Astrocyte of the cerebellum (primary cell): Measurements from ENCODE around the gene RNPS1.

Experiments used
- DNase-seq: peaks from one replicate; pipeline ENCODE4 v3.0.0-alpha.2; 2011; ENCODE audit warnings: low read depth
- H3K4me3 ChIP-seq: 2 replicates; pipeline ENCODE4 v1.5.1; 2011; ENCODE audit warnings: mild to moderate bottlenecking, low read depth, low read length, moderate library complexity
- in situ Hi-C: cut with HindIII; loops from 2 replicates; pipeline ENCODE4 v1.10.0; 2017; ENCODE audit warnings: low sequenced_read_pairs
- TF ChIP-seq, protein P1 (sequence below): IDR thresholded peaks from 2 replicates; pipeline ENCODE4 v1.5.1; 2012; ENCODE audit warnings: low read length, low read depth, moderate library complexity, mild to moderate bottlenecking; ENCODE audit errors: missing control alignments

RNPS1 gene

DNA sequence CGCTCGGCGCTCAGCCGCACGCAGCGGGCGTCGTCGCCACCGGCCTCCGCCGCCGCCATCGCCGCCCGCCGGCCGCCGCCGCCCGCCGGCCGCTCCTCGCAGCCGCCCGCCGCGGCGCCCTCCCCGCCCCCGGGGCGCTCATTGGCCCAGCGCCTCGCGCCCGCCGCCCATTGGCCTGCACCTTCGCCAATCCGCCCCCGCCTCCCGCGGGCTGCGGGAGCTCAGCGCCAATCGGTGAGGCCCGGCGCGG, 53.3 kb downstream of the RNPS1 start, which contains the start of gene PGP:
TSS of gene PGP (minus strand) at position 122 of the 250 bp plus-strand sequence. CDS start at position 59, 63 bp downstream.
- TF ChIP-seq, protein P1, sequence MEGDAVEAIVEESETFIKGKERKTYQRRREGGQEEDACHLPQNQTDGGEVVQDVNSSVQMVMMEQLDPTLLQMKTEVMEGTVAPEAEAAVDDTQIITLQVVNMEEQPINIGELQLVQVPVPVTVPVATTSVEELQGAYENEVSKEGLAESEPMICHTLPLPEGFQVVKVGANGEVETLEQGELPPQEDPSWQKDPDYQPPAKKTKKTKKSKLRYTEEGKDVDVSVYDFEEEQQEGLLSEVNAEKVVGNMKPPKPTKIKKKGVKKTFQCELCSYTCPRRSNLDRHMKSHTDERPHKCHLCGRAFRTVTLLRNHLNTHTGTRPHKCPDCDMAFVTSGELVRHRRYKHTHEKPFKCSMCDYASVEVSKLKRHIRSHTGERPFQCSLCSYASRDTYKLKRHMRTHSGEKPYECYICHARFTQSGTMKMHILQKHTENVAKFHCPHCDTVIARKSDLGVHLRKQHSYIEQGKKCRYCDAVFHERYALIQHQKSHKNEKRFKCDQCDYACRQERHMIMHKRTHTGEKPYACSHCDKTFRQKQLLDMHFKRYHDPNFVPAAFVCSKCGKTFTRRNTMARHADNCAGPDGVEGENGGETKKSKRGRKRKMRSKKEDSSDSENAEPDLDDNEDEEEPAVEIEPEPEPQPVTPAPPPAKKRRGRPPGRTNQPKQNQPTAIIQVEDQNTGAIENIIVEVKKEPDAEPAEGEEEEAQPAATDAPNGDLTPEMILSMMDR: no peak
- H3K4me3 ChIP-seq: peak within 1 kb of the TSS; percentile 66
- in situ Hi-C loops: no loop called here
- no peak for DNase-seq

DNA sequence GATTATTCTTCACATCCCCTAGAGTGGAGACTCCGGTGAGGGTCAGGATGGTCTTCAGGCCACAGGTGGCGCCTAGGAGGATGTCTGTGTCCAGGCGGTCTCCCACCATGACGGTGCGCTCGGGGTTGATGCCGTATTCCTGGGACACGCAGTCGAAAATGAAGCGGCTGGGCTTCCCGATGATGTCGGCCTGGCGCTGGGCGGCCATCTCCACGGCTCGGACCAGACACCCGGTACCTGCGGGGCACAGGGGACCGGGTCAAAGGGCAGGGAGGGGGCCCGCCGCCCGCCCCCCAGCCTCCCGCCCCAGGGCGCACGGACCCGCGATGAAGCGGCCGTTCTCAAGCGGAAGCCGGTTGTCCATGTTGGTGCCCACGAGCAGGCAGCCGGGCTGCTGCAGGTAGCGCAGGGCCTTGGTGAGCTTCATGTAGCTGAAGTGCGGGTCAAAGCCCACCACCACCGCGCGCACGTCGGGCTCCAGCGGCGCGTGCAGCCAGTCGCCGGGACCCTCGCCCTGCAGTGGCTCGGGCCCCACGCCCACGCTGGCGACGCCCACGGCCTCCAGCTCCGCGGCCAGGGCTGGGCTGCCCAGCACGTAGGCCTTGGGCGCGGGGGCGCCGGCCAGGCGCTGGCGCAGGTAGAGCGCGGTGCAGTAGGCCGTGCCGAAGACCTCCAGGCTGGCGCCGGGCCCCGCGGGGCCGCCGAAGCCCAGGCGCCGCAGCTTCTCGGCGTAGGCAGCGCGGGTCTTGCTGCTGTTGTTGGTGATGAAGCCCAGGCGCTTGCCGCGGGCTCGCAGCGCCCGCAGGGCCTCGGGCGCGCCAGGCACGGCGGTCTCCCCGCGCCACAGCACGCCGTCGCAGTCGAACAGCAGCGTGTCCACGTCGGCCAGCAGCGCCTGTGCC, 53.9 kb downstream of the RNPS1 start:
- TF ChIP-seq, protein P1: peak; percentile 7
- no peak for DNase-seq
- H3K4me3 ChIP-seq: peak overlapping the region; percentile 54
- in situ Hi-C loops: no loop called here

DNA sequence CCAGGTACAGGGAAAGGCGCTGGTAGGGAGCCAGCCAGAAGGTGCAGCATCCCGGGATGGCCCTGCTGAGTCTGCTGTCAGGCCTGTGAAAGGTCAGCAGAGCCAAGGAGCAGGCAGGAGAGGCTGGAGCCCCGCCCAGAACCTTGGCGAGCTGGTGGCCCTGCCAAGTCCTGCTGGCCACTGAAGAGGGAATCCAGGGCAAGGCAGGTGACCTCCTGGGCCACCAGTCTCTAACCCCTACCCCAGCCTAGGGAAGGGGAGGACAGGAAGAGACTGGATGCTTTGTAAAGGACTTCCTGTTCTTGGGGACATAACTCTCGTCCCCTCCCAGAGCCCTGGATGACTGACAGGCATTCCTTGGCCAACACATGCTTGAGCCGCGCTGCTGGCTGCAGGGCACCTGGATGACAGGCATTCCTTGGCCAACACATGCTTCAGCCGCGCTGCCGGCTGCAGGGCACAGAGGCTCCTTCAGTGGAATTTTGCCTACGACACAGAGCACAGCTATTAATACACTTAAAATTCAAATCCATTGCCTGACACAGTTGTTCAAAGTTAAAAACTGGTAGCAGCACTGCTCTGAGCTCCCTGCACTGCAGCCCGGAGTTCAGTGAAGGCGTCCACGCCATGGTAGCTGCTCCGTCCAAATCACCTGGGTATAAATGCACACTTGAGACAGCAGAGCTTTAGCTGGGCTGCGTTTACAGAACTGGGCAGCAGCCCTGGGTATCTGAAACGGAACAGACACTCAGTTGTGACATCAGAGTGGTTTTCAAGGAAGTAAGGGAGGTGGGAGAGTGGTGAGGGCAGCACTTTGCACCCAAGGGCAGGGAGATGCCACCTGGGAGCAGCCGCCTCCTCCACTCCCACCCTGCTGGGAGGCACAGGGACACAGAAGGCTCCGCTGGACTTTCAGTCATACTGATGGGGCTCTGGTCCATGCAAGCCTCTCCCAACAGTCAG, 55.3 kb downstream of the RNPS1 start:
- peak overlapping the region; percentile 54 for H3K4me3 ChIP-seq
- in situ Hi-C loops: no loop called here
- TF ChIP-seq, protein P1: no peak
- no peak for DNase-seq

DNA sequence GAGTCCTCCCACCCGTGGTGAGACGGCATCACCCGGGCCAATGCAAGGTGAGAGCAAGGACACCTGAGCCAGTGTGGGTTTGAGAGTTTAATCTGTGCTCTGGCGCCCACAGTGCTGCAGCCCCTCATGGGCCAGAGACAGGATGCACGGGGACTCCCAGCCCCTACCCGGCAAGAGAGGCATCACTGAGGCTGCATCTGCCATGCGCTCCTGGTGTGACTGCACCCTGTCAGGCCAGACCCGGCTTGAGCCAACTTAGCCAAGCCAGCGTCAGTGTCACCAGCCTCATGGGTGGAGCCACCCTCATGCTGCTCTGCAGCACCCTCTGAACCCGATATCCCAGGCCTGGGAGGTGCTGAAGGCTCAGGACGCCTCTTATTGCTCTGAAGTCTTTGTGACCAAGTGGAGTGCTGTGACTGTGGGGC, 56.0 kb downstream of the RNPS1 start:
- TF ChIP-seq, protein P1: no peak
- in situ Hi-C loops: no loop called here
- no peak for DNase-seq
- no peak overlapping the region for H3K4me3 ChIP-seq

DNA sequence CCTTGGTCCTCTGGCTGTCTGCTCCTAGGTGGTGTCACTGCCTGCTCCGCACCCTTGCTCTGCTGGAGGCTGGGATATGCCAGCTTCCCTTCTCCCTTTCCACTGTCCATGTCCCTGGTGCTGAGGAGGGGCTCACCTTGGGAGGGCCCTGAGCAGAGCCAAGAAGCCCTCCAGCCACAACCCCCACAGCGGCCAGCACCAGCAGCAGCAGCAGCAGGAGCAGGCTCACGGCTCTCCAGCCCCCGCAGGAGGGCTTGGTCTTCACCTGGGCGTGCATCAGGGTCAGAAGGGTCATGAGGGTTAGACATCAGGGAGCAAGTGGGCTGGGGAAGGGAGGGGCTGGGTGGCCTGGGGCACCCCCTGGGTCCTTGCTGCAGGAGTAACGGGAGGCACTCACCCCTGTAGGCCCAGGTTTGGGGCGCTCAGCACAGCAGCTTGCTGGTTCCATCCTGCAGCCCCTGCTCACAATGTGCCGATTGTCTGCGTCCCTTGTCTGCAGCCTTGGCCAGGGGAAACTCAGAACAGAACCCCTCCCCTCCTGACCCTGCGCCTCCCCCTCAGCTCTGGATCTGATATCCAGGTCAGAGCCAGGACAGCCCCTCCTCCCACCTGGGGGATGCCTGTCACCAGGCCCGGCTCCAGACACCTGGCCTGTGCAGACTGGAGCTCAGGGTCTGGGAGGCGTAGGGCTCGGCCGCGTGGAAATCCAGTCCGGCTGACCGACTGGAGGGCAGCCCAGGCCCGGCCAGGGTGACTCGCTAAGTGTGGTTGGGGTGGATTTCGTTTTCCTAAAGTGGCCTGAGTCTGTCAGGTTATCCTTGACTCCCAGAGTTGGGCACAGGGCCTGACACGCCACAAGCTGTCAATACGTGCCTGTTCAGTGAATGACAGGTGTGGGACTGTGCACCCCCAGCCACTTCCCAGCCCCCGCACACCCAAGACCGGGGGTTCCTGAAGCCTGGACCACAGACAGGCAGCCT, 57.2 kb downstream of the RNPS1 start, which contains the start of gene BRICD5:
TSS of gene BRICD5 (minus strand) at position 478 of the 980 bp plus-strand sequence. CDS start at position 448, 30 bp downstream.
- in situ Hi-C loops: no loop called here
- TF ChIP-seq, protein P1: no peak
- H3K4me3 ChIP-seq: no peak within 1 kb of the TSS
- no peak for DNase-seq

DNA sequence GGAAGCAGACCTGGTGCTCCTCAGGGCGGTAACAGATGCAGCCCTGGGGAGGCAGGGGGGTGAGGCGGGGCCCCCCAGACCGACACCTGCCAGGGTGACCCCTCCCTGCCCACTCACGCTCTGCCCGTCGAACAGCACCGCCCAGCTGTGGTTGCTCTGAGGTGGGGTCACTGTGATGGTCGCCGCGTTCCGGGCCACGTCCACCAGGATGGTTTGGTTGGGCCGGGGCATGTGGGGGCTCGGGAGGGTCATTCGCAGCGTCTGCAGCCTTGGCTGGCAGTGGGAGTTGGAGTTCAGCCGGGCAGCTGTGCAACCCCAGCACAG, 58.0 kb downstream of the RNPS1 start:
- in situ Hi-C loops: no loop called here
- TF ChIP-seq, protein P1: no peak
- no peak for DNase-seq
- no peak overlapping the region for H3K4me3 ChIP-seq
